Measurements from ENCODE around the gene VEGFA.

DNA sequence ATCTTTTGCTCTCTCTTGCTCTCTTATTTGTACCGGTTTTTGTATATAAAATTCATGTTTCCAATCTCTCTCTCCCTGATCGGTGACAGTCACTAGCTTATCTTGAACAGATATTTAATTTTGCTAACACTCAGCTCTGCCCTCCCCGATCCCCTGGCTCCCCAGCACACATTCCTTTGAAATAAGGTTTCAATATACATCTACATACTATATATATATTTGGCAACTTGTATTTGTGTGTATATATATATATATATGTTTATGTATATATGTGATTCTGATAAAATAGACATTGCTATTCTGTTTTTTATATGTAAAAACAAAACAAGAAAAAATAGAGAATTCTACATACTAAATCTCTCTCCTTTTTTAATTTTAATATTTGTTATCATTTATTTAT, 15.9 kb downstream of the VEGFA start:
- TF ChIP-seq, protein P1, sequence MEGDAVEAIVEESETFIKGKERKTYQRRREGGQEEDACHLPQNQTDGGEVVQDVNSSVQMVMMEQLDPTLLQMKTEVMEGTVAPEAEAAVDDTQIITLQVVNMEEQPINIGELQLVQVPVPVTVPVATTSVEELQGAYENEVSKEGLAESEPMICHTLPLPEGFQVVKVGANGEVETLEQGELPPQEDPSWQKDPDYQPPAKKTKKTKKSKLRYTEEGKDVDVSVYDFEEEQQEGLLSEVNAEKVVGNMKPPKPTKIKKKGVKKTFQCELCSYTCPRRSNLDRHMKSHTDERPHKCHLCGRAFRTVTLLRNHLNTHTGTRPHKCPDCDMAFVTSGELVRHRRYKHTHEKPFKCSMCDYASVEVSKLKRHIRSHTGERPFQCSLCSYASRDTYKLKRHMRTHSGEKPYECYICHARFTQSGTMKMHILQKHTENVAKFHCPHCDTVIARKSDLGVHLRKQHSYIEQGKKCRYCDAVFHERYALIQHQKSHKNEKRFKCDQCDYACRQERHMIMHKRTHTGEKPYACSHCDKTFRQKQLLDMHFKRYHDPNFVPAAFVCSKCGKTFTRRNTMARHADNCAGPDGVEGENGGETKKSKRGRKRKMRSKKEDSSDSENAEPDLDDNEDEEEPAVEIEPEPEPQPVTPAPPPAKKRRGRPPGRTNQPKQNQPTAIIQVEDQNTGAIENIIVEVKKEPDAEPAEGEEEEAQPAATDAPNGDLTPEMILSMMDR (IDR thresholded peaks at IDR 0.05) = no peak
- no peak for TF ChIP-seq POLR2A (IDR thresholded peaks at IDR 0.05)
